GM12878 (cell line): Measurements from ENCODE around the gene RAB11A. TPM values are rescaled to one million over a fixed set of nuclear protein-coding genes. Genes with fewer than 3 reads are reported as not detected.

Experiments used
- ATAC-seq: fragments of 200-7000 bp; cut with Tn5 transposase; 3 replicates; pipeline ENCODE4 v1.9.1; 2020; ENCODE audit warnings: mild to moderate bottlenecking, moderate library complexity
- BruUV-seq: library from RNA; stranded (reverse); fragments of 400-500 nt; replicated peaks from 2 replicates; lab custom pipeline; 2021; lab: Mats Ljungman, UMichigan
- CTCF ChIA-PET: fragments of 300-600 bp; sonication (Branson Sonifier 250); formaldehyde crosslinking; extraction: SDS; loops from one replicate; lab custom pipeline; 2021; ENCODE audit warnings: inconsistent platforms; lab: Yijun Ruan, JAX
- POLR2A ChIA-PET: fragments of 350-600 bp; formaldehyde crosslinking; extraction: SDS; loops from one replicate; lab custom pipeline; 2021; ENCODE audit warnings: inconsistent platforms; lab: Charles Lee
- RAD21 ChIA-PET: fragments of 300-600 bp; sonication (Branson Sonifier 250); formaldehyde crosslinking; loops from one replicate; lab custom pipeline; 2023; ENCODE audit warnings: antibody characterized with exemption; ENCODE audit not compliant: unreplicated experiment; lab: Charles Lee
- SMC1A ChIA-PET: fragments of 300-600 bp; sonication (Branson Sonifier 250); formaldehyde crosslinking; loops from one replicate; lab custom pipeline; 2023; ENCODE audit not compliant: unreplicated experiment, uncharacterized antibody; lab: Charles Lee
- DNase-seq: peaks from one replicate; pipeline ENCODE4 v3.0.0-alpha.2; 2011; ENCODE audit warnings: low read depth, low spot score
- FAIRE-seq: peaks from 3 replicates; lab custom pipeline; 2011; peaks lifted over from hg19 to GRCh38; lab: Jason Lieb, UNC
- H2AFZ ChIP-seq: 2 replicates; pipeline ENCODE4 v1.6.0; 2011; ENCODE audit warnings: low read depth, low read length, control low read depth; ENCODE audit not compliant: control insufficient read depth
- H3K27ac ChIP-seq: 2 replicates; pipeline ENCODE4 v1.5.1; 2011; ENCODE audit warnings: control low read depth; ENCODE audit not compliant: control insufficient read depth, insufficient read depth
- H3K27me3 ChIP-seq, 2 experiments: replicated peaks in 1 of 2; 2 replicates each; pipeline versions ENCODE4 v1.6.0 to v1.6.1; 2011; ENCODE audit warnings: low read length in 1 of 2; ENCODE audit not compliant: control insufficient read depth in 2 of 2, insufficient read depth in 2 of 2
- H3K36me3 ChIP-seq, 2 experiments: 2 replicates each; pipeline ENCODE4 v1.5.1; 2011; ENCODE audit warnings: low read length in 1 of 2; ENCODE audit not compliant: control insufficient read depth in 2 of 2, insufficient read depth in 2 of 2
- H3K4me1 ChIP-seq: 2 replicates; pipeline ENCODE4 v1.6.1; 2011; ENCODE audit warnings: mild to moderate bottlenecking, low read length, moderate library complexity, mixed read lengths; ENCODE audit not compliant: control insufficient read depth, insufficient read depth
- H3K4me2 ChIP-seq: 2 replicates; pipeline ENCODE4 v1.6.0; 2011; ENCODE audit warnings: control low read depth; ENCODE audit not compliant: control insufficient read depth, insufficient read depth
- H3K4me3 ChIP-seq: fragments of 200-600 bp; sonication (generic); 2 replicates; pipeline ENCODE4 v1.5.1; 2016
- H3K79me2 ChIP-seq: 2 replicates; pipeline ENCODE4 v1.6.0; 2011; ENCODE audit warnings: low read length; ENCODE audit not compliant: control insufficient read depth, insufficient read depth
- H3K9ac ChIP-seq: 2 replicates; pipeline ENCODE4 v1.8.0; 2011; ENCODE audit warnings: low read length, control low read depth, mixed read lengths; ENCODE audit not compliant: control insufficient read depth, insufficient read depth
- H3K9me3 ChIP-seq: replicated peaks from 3 replicates; pipeline ENCODE4 v1.5.1; 2011; ENCODE audit warnings: mild to moderate bottlenecking, low read length; ENCODE audit not compliant: control insufficient read depth, insufficient read depth
- H4K20me1 ChIP-seq: 2 replicates; pipeline ENCODE4 v1.6.0; 2011; ENCODE audit not compliant: control insufficient read depth, insufficient read depth
- CHD1 ChIP-seq: IDR thresholded peaks from 2 replicates; pipeline ENCODE4 v1.6.1; 2012; ENCODE audit warnings: low read depth, low read length, improper control_type of control experiment
- CTCF ChIP-seq, 3 experiments: IDR thresholded peaks in 2 of 3; conservative IDR thresholded peaks in 1 of 3; 2 replicates each; pipeline ENCODE4 v1.5.1; 2011; ENCODE audit warnings: low read depth in 3 of 3, low read length in 3 of 3, mild to moderate bottlenecking in 3 of 3, control low read depth in 2 of 3, moderate library complexity in 2 of 3, inconsistent platforms in 1 of 3, mixed read lengths in 1 of 3; ENCODE audit not compliant: control insufficient read depth in 2 of 3, insufficient read depth in 1 of 3; ENCODE audit errors: extremely low read depth in 1 of 3
- EZH2 ChIP-seq: IDR thresholded peaks from 2 replicates; pipeline ENCODE4 v1.6.1; 2012; ENCODE audit warnings: low read depth, mild to moderate bottlenecking, control low read depth, inconsistent platforms, low read length, borderline replicate concordance; ENCODE audit not compliant: control insufficient read depth
- IKZF2 ChIP-seq, 2 experiments: fragments of 450-650 bp; IDR thresholded peaks; 2 replicates each; pipeline ENCODE4 v1.6.1; 2017; ENCODE audit warnings: mild to moderate bottlenecking in 2 of 2, moderate library complexity in 2 of 2
- WGBS: methylation state at CpG from one replicate; pipeline ENCODE4 v1.1.6; 2016; ENCODE audit warnings: low lambda C conversion rate; ENCODE audit not compliant: insufficient replicate concordance, insufficient coverage; ENCODE audit errors: missing lambda C conversion rate; 5-methylcytosine and 5-hydroxymethylcytosine counted together
- in situ Hi-C: fragments of 300-500 bp; cut with MboI; formaldehyde crosslinking; loops from 9 replicates; pipeline ENCODE4 v1.14.3; 2018; ENCODE audit warnings: mixed read lengths
- intact Hi-C: fragments of 100-400 bp; cut with micrococcal nuclease; formaldehyde crosslinking; loops from one replicate; pipeline ENCODE4 v1.14.2; 2022; ENCODE audit not compliant: unreplicated experiment
- polyA plus RNA-seq, 11 experiments: library from polyadenylated mRNA; depleted of rRNA in 4 of 11; unstranded in 6 of 11; stranded (reverse) in 5 of 11; fragments of >200 nt; fragmentation: Nextera tagmentation in 4 of 11; fragmentation: Illumina TruSeq in 1 of 11; extraction: Ambion mirVana in 4 of 11; extraction: Trizol in 1 of 11; gene quantifications; 1 replicate in 1 of 11; 2 replicates in 10 of 11; pipeline versions ENCODE4 v1.2.1 to v1.2.3, GENCODE V29; 2011 to 2016; ENCODE audit warnings: inconsistent platforms in 2 of 11, missing spikeins in 2 of 11, low read depth in 1 of 11
- total RNA-seq, 4 experiments: library from RNA; depleted of rRNA in 3 of 4; stranded (reverse); fragments of >200 nt in 3 of 4; fragmentation: Illumina TruSeq in 1 of 4; extraction: Trizol in 1 of 4; gene quantifications; 2 replicates each; pipeline versions ENCODE4 v1.2.1 to v1.2.3, GENCODE V29; 2013 to 2021
- TF ChIP-seq, protein P1 (sequence below): fragments of 450-650 bp; IDR thresholded peaks from 2 replicates; pipeline ENCODE4 v1.6.1; 2017; ENCODE audit warnings: borderline replicate concordance

RAB11A gene
- total and polyA plus RNA-seq, 10 of the 15 experiments (the other 5 are each of a cell fraction or from before 2014, with no cell fraction given), result 128 to 387 (median 224) TPM

DNA sequence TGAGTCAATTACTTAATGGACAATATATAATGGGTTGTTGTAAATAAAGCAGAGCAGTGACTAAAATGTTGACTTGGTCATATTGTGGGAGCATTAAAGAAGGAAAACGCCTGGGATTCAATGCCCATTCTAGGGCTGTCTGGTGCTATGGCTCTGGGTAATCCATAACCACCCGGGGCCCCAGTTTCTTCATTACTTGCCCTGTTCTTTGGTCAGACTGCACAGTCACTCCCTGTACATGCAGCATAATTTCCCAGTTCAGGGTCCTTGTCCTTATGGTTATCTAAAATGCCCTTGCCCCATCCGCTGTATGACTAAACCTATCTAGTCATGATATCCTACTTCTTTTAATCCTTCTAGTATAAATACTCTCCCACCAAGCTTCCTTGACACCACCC lies 49.7 kb upstream of the RAB11A start:
- intact Hi-C loops (loop anchor here (2.0 kb wide), 1 partner anchor 27 kb away; the partner anchor contains the start of gene DENND4A), in situ Hi-C loops (no loop called here)
- H4K20me1 ChIP-seq, result no peaks in the 10 kb centered on the region
- POLR2A ChIA-PET, result interaction anchor here (1.0 to 16.0 kb wide), 9 partner anchors 11 to 101 kb away, joined by 3 to 260 read pairs (median 5); partner anchors contain the start of gene DENND4A
- CTCF ChIA-PET, result interaction anchor here (0.7 to 11.8 kb wide), 9 partner anchors 9 to 99 kb away, joined by 3 to 155 read pairs (median 5); partner anchors contain the start of genes DENND4A and RAB11A
- H3K4me1 ChIP-seq, result peaks cover 60% of the 10 kb centered on the region
- H3K4me3 ChIP-seq, result no peak overlapping the region
- no peaks in the 10 kb centered on the region for H3K36me3 ChIP-seq
- 90% methylated on average over 3 of the region's 3 CpGs for WGBS
- H3K9ac ChIP-seq, result no peak overlapping the region
- H3K27me3 ChIP-seq, result no peaks in the 10 kb centered on the region
- H3K4me2 ChIP-seq, result peak overlapping the region; percentile 46; the same call in 1 of the 2 replicates
- ATAC-seq (0 out of 3 replicates have a peak, but pooled peaks have one; percentile 3), DNase-seq (no peak), FAIRE-seq (no peak)
- no peaks in the 10 kb centered on the region for H3K9me3 ChIP-seq
- RAD21 ChIA-PET, result interaction anchor here (1.4 to 15.7 kb wide), 8 partner anchors 13 to 188 kb away, joined by 3 to 344 read pairs (median 10); partner anchors contain the start of gene DENND4A
- BruUV-seq, result no TSS peak
- peak overlapping the region; percentile 56 for H3K27ac ChIP-seq
- SMC1A ChIA-PET, result interaction anchor here (0.9 to 18.4 kb wide), 9 partner anchors 15 to 102 kb away, joined by 3 to 488 read pairs (median 11); partner anchors contain the start of gene DENND4A
- no peak overlapping the region for H2AFZ ChIP-seq
- no peaks in the 10 kb centered on the region for H3K79me2 ChIP-seq
- TF ChIP-seq, protein P1, sequence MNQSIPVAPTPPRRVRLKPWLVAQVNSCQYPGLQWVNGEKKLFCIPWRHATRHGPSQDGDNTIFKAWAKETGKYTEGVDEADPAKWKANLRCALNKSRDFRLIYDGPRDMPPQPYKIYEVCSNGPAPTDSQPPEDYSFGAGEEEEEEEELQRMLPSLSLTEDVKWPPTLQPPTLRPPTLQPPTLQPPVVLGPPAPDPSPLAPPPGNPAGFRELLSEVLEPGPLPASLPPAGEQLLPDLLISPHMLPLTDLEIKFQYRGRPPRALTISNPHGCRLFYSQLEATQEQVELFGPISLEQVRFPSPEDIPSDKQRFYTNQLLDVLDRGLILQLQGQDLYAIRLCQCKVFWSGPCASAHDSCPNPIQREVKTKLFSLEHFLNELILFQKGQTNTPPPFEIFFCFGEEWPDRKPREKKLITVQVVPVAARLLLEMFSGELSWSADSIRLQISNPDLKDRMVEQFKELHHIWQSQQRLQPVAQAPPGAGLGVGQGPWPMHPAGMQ, result no peak
- TF ChIP-seq CTCF (IDR thresholded peaks at IDR 0.05 in 2 of 3, conservative IDR thresholded peaks at IDR 0.05 in 1 of 3; ENCODE audit: control insufficient read depth in 2 of 3, extremely low read depth in 1 of 3, insufficient read depth in 1 of 3, low read depth in 3 of 3, low read length in 3 of 3) (no peak), CHD1 (no peak), IKZF2 (IDR thresholded peaks at IDR 0.05) (no peak), EZH2 (no peak)
